CD4-positive, alpha-beta T cell (primary cell): ENCODE results near the gene MGAT5. TPM values are rescaled to one million over a fixed set of nuclear protein-coding genes. Genes with fewer than 3 reads are reported as not detected.

Experiments
- ATAC-seq: fragments of 200-7000 bp; cut with Tn5 transposase; one replicate; pipeline ENCODE4 v1.10.0; 2022; ENCODE audit warnings: mild to moderate bottlenecking; ENCODE audit not compliant: poor library complexity
- CTCF ChIA-PET: fragments of 350-600 bp; sonication (Branson Sonifier 250); formaldehyde crosslinking; loops from one replicate; lab custom pipeline; 2021; ENCODE audit warnings: antibody characterized with exemption, inconsistent platforms; lab: Charles Lee
- POLR2A ChIA-PET: fragments of 350-600 bp; sonication (Branson Sonifier 250); formaldehyde crosslinking; loops from one replicate; lab custom pipeline; 2021; ENCODE audit warnings: antibody characterized with exemption, inconsistent platforms; lab: Charles Lee
- DNase-seq, 14 experiments: peaks; one replicate each; pipeline ENCODE4 v3.0.0-alpha.2; 2013 to 2020; ENCODE audit warnings: mixed read lengths in 2 of 14
- H3K27ac ChIP-seq, 2 donors: one replicate each; pipeline versions ENCODE4 v1.5.1 to v1.7.0; 2013; ENCODE audit warnings: low read length in 2 of 2, low read depth in 1 of 2, mild to moderate bottlenecking in 1 of 2
- H3K27me3 ChIP-seq, 2 experiments: 1 replicate in 1 of 2; 2 replicates in 1 of 2; pipeline versions ENCODE4 v1.6.1 to v1.7.0; 2013; ENCODE audit warnings: low read length in 2 of 2, control low read depth in 1 of 2, mild to moderate bottlenecking in 1 of 2, moderate library complexity in 1 of 2; ENCODE audit not compliant: insufficient read depth in 2 of 2, control insufficient read depth in 1 of 2
- H3K36me3 ChIP-seq: one replicate; pipeline ENCODE4 v1.6.1; 2013; ENCODE audit warnings: low read length, control low read depth; ENCODE audit not compliant: insufficient read depth
- H3K4me1 ChIP-seq: one replicate; pipeline ENCODE4 v1.6.1; 2013; ENCODE audit warnings: low read length, control low read depth; ENCODE audit not compliant: insufficient read depth
- H3K4me3 ChIP-seq: one replicate; pipeline ENCODE4 v1.5.1; 2013; ENCODE audit warnings: mild to moderate bottlenecking, low read length, moderate library complexity
- H3K9me3 ChIP-seq, 2 experiments: 1 replicate in 1 of 2; 2 replicates in 1 of 2; pipeline versions ENCODE4 v1.6.1 to v1.7.0; 2013; ENCODE audit warnings: low read length in 2 of 2, mild to moderate bottlenecking in 2 of 2, control low read depth in 1 of 2, moderate library complexity in 1 of 2; ENCODE audit not compliant: control insufficient read depth in 1 of 2, insufficient read depth in 1 of 2
- H3K27ac Mint-ChIP-seq: one replicate; pipeline ENCODE4 v1.8.0; 2020; ENCODE audit warnings: mixed read lengths
- H3K27me3 Mint-ChIP-seq: one replicate; pipeline ENCODE4 v1.8.0; 2021; ENCODE audit warnings: mixed read lengths
- H3K36me3 Mint-ChIP-seq: one replicate; pipeline ENCODE4 v1.8.0; 2021; ENCODE audit warnings: low read depth, mixed read lengths
- H3K4me1 Mint-ChIP-seq: one replicate; pipeline ENCODE4 v1.8.0; 2021; ENCODE audit warnings: low read depth, mixed read lengths
- H3K4me3 Mint-ChIP-seq: one replicate; pipeline ENCODE4 v1.8.0; 2020; ENCODE audit warnings: mild to moderate bottlenecking, mixed read lengths
- H3K9me3 Mint-ChIP-seq: one replicate; pipeline ENCODE4 v1.8.0; 2020; ENCODE audit warnings: mixed read lengths
- CTCF ChIP-seq: fragments of 200-600 bp; IDR thresholded peaks from one replicate; pipeline ENCODE4 v1.8.0; 2022; ENCODE audit warnings: antibody characterized with exemption, mild to moderate bottlenecking
- intact Hi-C, 2 experiments: fragments of 100-400 bp; cut with DNase I in 1 of 2; cut with micrococcal nuclease in 1 of 2; formaldehyde crosslinking; loops; one replicate each; pipeline versions ENCODE4 v1.15.1 to v1.9.0; 2023 to 2025; cut with DNase I, micrococcal nuclease
- total RNA-seq, 174 experiments: library from RNA in 2 of 174; stranded (reverse) in 2 of 174; gene quantifications; one replicate each; pipeline ENCODE4 v1.2.3 and lab custom pipeline; 2021 to 2026

Gene MGAT5
- total RNA-seq, 2 experiments from 2014 or later = 77.5 to 77.8 TPM

- no peak overlapping the region for H3K27ac Mint-ChIP-seq
- H3K4me1 Mint-ChIP-seq = no peaks in the 10 kb centered on the region
- CTCF ChIA-PET = no interaction called here
- no peaks in the 10 kb centered on the region for H3K27me3 Mint-ChIP-seq
- DNase-seq (no peak), ATAC-seq (no peak)
- no peak overlapping the region for H3K27ac ChIP-seq
- no peaks in the 10 kb centered on the region for H3K9me3 Mint-ChIP-seq
- no peaks in the 10 kb centered on the region for H3K36me3 Mint-ChIP-seq
- POLR2A ChIA-PET = no interaction called here
- intact Hi-C loops = no loop called here
- H3K4me1 ChIP-seq = no peaks in the 10 kb centered on the region
- no peak overlapping the region for H3K4me3 ChIP-seq
- no peak overlapping the region for H3K4me3 Mint-ChIP-seq
- H3K36me3 ChIP-seq = no peaks in the 10 kb centered on the region
- no peaks in the 10 kb centered on the region for H3K27me3 ChIP-seq
- TF ChIP-seq CTCF = no peak
- no peaks in the 10 kb centered on the region for H3K9me3 ChIP-seq
Measured at GRCh38 chr2:134502104-134502503, 248.2 kb downstream of the MGAT5 start.
